Activated CD8-positive, alpha-beta T cell treated with anti-CD3 and anti-CD28 coated beads for 36 hours (primary cell): ENCODE data around the gene PLEKHG2. TPM values are rescaled to one million over a fixed set of nuclear protein-coding genes. Genes with fewer than 3 reads are reported as not detected.

ENCODE experiments used
- ATAC-seq: fragments of 200-7000 bp; cut with Tn5 transposase; one replicate; pipeline ENCODE4 v1.10.0; 2021; ENCODE audit warnings: mild to moderate bottlenecking, moderate library complexity
- CTCF ChIA-PET: fragments of 350-600 bp; sonication (Branson Sonifier 250); formaldehyde crosslinking; loops from one replicate; lab custom pipeline; 2021; ENCODE audit warnings: antibody characterized with exemption; lab: Charles Lee
- POLR2A ChIA-PET: fragments of 350-600 bp; sonication (Branson Sonifier 250); formaldehyde crosslinking; loops from one replicate; lab custom pipeline; 2021; ENCODE audit warnings: antibody characterized with exemption; lab: Charles Lee
- DNase-seq: peaks from one replicate; pipeline ENCODE4 v3.0.0-alpha.2; 2020
- H3K27ac Mint-ChIP-seq: one replicate; pipeline ENCODE4 v1.8.0; 2021; ENCODE audit warnings: mild to moderate bottlenecking, mixed read lengths
- H3K27me3 Mint-ChIP-seq: one replicate; pipeline ENCODE4 v1.8.0; 2021; ENCODE audit warnings: mixed read lengths
- H3K36me3 Mint-ChIP-seq: one replicate; pipeline ENCODE4 v1.8.0; 2021; ENCODE audit warnings: low read depth, mixed read lengths
- H3K4me1 Mint-ChIP-seq: one replicate; pipeline ENCODE4 v1.8.0; 2021; ENCODE audit warnings: low read depth, mixed read lengths
- H3K4me3 Mint-ChIP-seq: one replicate; pipeline ENCODE4 v1.8.0; 2021; ENCODE audit warnings: mild to moderate bottlenecking, moderate library complexity, mixed read lengths
- H3K9me3 Mint-ChIP-seq: one replicate; pipeline ENCODE4 v1.8.0; 2021; ENCODE audit warnings: mixed read lengths
- intact Hi-C: fragments of 100-400 bp; cut with micrococcal nuclease; formaldehyde crosslinking; loops from one replicate; pipeline ENCODE4 v1.10.0; 2022
- total RNA-seq, 2 experiments: library from RNA; stranded (reverse); gene quantifications; one replicate each; pipeline ENCODE4 v1.2.3, GENCODE V29; 2021
- TF ChIP-seq, protein P1 (sequence below): fragments of 200-600 bp; IDR thresholded peaks from one replicate; pipeline ENCODE4 v1.8.0; 2022; ENCODE audit warnings: antibody characterized with exemption, mild to moderate bottlenecking

PLEKHG2 gene
- total RNA-seq, 2 experiments from 2014 or later = 35.9 to 42.8 TPM

DNA sequence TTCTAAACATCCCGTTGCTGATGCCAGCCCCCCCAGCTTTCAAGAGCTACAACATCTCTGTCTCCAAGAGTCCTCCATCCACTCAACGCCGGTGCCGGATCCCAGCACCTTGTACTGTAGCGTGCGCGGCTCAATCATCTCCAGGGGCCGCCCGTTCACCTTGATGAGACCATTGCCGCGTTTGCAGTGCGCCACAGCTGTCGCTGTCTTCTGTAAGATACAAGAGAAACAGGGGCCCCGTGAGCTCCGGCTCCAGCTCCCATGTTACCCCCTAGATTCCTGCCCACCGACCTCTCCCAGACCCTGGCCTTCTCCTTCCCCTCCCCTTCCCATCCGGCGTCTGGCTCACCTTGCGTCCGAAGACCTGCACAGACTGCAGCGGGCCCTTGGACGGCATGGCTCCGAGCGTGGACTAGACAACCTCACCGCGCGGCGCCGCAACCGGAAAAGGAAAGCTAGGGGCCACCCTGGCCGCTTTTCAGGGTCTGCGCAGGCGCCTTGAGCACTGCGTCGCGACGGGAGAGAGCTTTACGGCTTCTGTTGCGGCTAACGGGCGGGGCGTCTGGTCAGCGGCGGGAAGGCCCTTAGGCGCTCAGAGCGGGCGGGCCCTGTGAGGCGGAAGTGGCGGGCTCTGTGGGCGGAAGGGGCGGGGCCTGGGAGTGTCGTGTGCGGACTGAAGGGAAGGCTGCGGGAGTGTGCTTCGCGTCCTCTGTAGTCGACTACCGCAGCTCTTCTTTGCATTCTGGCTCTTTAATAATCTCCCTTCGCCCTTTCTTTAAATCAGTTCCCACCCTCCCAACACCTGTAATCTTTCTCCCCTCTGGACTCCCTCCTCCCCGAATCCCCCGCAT, 23.3 kb downstream of the PLEKHG2 start, which contains the start of gene RPS16:
TSS of gene RPS16 (minus strand) at position 451 of the 851 bp plus-strand sequence. CDS start at position 397, 54 bp downstream.
- no peaks in the 10 kb centered on the region for H3K27me3 Mint-ChIP-seq
- intact Hi-C loops = loop anchor here (1.0 kb wide), 1 partner anchor 10 kb away; the partner anchor contains the start of gene SUPT5H
- H3K36me3 Mint-ChIP-seq = peaks cover 37% of the 10 kb centered on the region
- TF ChIP-seq, protein P1, sequence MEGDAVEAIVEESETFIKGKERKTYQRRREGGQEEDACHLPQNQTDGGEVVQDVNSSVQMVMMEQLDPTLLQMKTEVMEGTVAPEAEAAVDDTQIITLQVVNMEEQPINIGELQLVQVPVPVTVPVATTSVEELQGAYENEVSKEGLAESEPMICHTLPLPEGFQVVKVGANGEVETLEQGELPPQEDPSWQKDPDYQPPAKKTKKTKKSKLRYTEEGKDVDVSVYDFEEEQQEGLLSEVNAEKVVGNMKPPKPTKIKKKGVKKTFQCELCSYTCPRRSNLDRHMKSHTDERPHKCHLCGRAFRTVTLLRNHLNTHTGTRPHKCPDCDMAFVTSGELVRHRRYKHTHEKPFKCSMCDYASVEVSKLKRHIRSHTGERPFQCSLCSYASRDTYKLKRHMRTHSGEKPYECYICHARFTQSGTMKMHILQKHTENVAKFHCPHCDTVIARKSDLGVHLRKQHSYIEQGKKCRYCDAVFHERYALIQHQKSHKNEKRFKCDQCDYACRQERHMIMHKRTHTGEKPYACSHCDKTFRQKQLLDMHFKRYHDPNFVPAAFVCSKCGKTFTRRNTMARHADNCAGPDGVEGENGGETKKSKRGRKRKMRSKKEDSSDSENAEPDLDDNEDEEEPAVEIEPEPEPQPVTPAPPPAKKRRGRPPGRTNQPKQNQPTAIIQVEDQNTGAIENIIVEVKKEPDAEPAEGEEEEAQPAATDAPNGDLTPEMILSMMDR = no peak
- H3K4me1 Mint-ChIP-seq = peaks cover 49% of the 10 kb centered on the region
- peak within 1 kb of the TSS; percentile 99 for H3K27ac Mint-ChIP-seq
- ChIA-PET POLR2A (interaction anchor here (0.5 to 5.9 kb wide), 45 partner anchors 9 to 409 kb away, joined by 3 to 137 read pairs (median 4); partner anchors contain the start of genes EID2, EID2B, GMFG and MED29), CTCF (interaction anchor here (0.6 to 1.6 kb wide), 15 partner anchors 9 to 237 kb away, joined by 3 to 15 read pairs (median 4); partner anchors contain the start of genes EID2B, PLEKHG2 and SUPT5H)
- ATAC-seq (peak; percentile 92), DNase-seq (peak; percentile 99)
- H3K9me3 Mint-ChIP-seq = no peaks in the 10 kb centered on the region
- H3K4me3 Mint-ChIP-seq = peak within 1 kb of the TSS; percentile 100

DNA sequence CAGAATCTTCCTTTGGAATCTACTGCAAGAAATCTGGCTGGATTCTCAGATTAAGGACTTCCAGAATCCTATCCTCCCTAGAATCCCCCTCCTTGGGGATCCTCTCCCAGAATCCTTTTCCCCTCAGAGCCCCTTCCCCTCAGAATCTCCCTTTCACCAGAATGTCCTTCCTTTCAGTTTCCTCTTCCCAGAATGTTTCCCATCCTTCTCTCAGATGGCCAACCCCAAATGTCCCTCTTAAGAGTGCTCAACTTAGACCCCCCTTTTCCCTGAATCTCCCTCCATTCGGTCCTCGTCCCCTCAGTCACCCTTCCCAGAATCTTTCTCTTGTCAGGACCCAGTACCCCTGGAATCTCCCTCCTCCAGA, 23.9 kb downstream of the PLEKHG2 start:
- ChIA-PET CTCF (interaction anchor here (0.6 to 1.6 kb wide), 14 partner anchors 9 to 236 kb away, joined by 3 to 15 read pairs (median 4); partner anchors contain the start of genes EID2B, PLEKHG2 and SUPT5H), POLR2A (interaction anchor here (0.5 to 5.9 kb wide), 41 partner anchors 9 to 317 kb away, joined by 3 to 137 read pairs (median 5); partner anchors contain the start of genes EID2, EID2B, GMFG and MED29)
- H3K4me3 Mint-ChIP-seq = peak overlapping the region; percentile 100
- TF ChIP-seq, protein P1 = no peak
- H3K27ac Mint-ChIP-seq = peak overlapping the region; percentile 99
- peaks cover 37% of the 10 kb centered on the region for H3K36me3 Mint-ChIP-seq
- intact Hi-C loops = loop anchor here (1.0 kb wide), 1 partner anchor 9 kb away; the partner anchor contains the start of gene SUPT5H
- peaks cover 42% of the 10 kb centered on the region for H3K4me1 Mint-ChIP-seq
- ATAC-seq = no peak
- DNase-seq = no peak
- H3K27me3 Mint-ChIP-seq = no peaks in the 10 kb centered on the region
- H3K9me3 Mint-ChIP-seq = no peaks in the 10 kb centered on the region

DNA sequence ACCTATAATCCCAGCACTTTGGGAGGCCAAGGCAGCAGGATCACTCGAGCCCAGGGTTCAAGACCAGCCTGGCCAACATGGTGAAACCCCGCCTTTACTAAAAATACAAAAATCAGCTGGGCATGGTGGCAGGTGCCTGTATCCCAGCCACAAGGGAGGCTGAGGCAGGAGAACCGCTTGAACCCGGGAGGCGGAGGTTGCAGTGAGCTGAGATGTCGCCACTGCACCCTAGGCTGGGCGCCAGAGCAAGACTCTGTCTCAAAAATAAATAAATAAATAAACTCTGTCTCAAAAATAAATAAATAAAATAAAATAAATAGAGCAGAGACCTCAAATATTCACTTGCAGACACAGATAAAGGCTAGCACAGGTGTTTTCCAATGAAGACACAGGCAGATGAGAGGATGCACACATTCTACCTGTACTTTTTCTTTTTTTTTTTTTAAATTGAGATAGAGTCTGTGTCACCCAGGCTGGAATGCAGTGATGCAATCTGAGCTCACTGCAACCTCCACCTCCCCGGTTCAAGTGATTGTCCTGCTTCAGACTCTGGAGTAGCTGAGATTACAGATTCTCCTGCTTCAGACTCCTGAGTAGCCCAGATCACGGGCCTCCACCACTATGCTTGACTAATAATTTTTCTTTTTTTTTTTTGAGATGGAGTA, 25.9 kb downstream of the PLEKHG2 start:
- no peak overlapping the region for H3K27ac Mint-ChIP-seq
- DNase-seq = no peak
- H3K4me1 Mint-ChIP-seq = peaks cover 31% of the 10 kb centered on the region
- H3K4me3 Mint-ChIP-seq = no peak overlapping the region
- ChIA-PET CTCF (interaction anchor here (0.9 to 4.1 kb wide), 4 partner anchors 26 to 101 kb away, joined by 4 to 16 read pairs (median 6); partner anchors contain the start of genes EID2B and PLEKHG2), POLR2A (interaction anchor here (1.6 kb wide), 1 partner anchor 8 kb away, joined by 4 read pairs; no protein-coding TSS in a partner anchor)
- no peak for ATAC-seq
- TF ChIP-seq, protein P1 = no peak
- H3K9me3 Mint-ChIP-seq = no peaks in the 10 kb centered on the region
- H3K36me3 Mint-ChIP-seq = peaks cover 27% of the 10 kb centered on the region
- H3K27me3 Mint-ChIP-seq = no peaks in the 10 kb centered on the region
- intact Hi-C loops = no loop called here

DNA sequence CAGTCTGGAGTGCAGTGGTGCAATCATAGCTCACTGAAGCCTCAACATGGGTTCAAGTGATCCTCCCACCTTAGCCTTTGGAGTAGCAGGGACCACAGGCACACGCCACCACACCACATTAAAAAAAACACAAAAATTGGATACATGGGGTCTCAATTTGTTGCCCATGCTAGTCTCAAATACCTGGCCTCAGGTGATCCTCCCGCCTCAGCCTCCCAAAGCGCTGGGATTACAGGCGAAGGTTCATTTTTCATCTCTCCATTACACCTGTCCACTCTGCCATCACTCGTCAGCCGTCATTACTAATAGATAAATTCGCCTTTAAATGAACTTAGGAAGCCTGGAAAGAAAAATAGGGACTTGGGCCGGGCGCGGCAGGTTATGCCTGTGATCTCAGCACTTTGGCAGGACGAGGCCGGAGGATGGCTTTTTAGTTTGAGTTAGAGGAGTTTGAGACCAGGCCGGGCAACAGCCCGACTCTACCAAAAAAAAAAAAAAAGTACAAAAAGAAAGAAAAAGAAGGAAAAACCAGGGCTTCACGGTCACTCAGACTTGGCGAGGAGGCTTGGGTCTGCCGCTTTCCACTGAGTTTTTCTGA, 32.2 kb downstream of the PLEKHG2 start:
- intact Hi-C loops = loop anchor here (1.0 to 5.0 kb wide), 3 partner anchors 8 to 88 kb away; partner anchors contain the start of gene EID2B
- Mint-ChIP-seq H3K4me3 (peak overlapping the region; percentile 100), H3K27me3 (no peaks in the 10 kb centered on the region), H3K36me3 (peaks cover 54% of the 10 kb centered on the region), H3K9me3 (peaks cover 2% of the 10 kb centered on the region), H3K4me1 (peaks cover 39% of the 10 kb centered on the region), H3K27ac (peak overlapping the region; percentile 99)
- POLR2A ChIA-PET = interaction anchor here (0.8 to 6.1 kb wide), 15 partner anchors 11 to 94 kb away, joined by 3 to 137 read pairs (median 3); partner anchors contain the start of genes DLL3, EID2B, RPS16 and SELENOV
- DNase-seq (no peak), ATAC-seq (no peak)
- TF ChIP-seq, protein P1 = no peak
- CTCF ChIA-PET = interaction anchor here (1.0 to 1.7 kb wide), 4 partner anchors 9 to 88 kb away, joined by 3 to 7 read pairs (median 4); partner anchors contain the start of genes EID2B and RPS16
